Fibroblast of mammary gland (primary cell): ENCODE measurements around the gene TP63.

Source experiments
- DNase-seq: peaks from one replicate; pipeline ENCODE4 v3.0.0-alpha.2; 2010; ENCODE audit warnings: low read depth
- H3K4me3 ChIP-seq: 2 replicates; pipeline ENCODE4 v1.5.1; 2011; ENCODE audit warnings: low read depth, mild to moderate bottlenecking, low read length, moderate library complexity; ENCODE audit not compliant: control insufficient read depth
- TF ChIP-seq, protein P1 (sequence below): conservative IDR thresholded peaks from 2 replicates; pipeline ENCODE4 v1.5.1; 2011; ENCODE audit warnings: low read depth, low read length, inconsistent platforms; ENCODE audit not compliant: control insufficient read depth, insufficient read depth

Gene TP63

DNA sequence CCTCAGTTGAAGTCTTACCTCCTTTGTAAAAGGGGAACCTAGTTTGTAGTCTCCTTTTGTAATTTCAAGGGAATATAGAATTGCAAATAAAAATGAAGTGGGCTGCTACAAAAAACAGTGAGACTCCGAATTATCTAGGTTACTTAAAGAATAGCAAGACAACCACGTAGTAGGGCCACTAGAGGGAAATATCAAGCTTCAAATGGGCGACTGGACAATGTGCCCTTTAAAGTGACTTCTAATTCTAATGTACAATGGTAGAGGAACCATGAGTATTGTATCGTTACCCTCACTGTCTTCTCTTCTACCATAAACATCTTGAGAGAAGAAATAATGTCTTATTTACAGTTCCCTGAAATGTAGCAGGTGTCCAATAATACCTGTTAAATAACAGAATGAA, 56.3 kb downstream of the TP63 start:
- TF ChIP-seq, protein P1, sequence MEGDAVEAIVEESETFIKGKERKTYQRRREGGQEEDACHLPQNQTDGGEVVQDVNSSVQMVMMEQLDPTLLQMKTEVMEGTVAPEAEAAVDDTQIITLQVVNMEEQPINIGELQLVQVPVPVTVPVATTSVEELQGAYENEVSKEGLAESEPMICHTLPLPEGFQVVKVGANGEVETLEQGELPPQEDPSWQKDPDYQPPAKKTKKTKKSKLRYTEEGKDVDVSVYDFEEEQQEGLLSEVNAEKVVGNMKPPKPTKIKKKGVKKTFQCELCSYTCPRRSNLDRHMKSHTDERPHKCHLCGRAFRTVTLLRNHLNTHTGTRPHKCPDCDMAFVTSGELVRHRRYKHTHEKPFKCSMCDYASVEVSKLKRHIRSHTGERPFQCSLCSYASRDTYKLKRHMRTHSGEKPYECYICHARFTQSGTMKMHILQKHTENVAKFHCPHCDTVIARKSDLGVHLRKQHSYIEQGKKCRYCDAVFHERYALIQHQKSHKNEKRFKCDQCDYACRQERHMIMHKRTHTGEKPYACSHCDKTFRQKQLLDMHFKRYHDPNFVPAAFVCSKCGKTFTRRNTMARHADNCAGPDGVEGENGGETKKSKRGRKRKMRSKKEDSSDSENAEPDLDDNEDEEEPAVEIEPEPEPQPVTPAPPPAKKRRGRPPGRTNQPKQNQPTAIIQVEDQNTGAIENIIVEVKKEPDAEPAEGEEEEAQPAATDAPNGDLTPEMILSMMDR, result no peak
- no peak for DNase-seq
- H3K4me3 ChIP-seq, result no peak overlapping the region

DNA sequence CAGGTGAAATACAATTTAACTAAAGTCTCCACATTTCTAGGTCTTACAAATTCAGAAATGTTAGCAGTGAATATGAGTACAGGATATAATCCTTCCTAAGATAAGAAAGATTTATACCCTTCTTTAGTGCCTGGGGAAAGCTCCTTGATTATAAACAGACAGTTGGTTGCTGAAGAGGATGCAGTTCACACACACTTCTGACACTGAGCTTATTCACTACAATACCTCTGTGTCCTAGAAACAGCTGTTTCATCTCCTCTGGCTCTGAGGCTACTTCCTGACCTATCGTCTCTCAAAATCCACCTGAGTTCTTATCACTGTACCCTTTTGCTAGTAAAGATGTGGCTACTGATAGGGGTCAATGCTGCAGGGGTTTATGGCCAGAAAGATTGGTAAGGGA, 57.1 kb downstream of the TP63 start:
- TF ChIP-seq, protein P1, result no peak
- no peak for DNase-seq

DNA sequence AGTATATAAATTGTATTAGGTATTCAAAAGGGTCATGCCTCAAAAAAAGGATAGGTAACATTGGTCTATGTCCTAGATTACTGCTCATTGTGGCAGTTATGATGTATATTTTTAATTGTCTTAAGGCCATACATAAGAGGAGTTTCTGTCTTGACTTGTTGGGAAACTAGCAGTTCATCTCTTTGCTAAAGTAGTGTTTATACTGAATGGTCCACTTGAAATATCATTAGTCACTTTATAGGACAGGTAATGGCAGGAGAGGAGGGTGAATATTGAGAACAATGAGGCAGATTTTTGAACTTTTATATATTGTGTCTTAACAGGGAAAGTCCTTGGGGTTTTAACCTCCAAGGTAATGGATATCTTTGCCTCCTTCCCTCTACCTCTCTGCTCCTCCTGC, 58.4 kb downstream of the TP63 start:
- no peak overlapping the region for H3K4me3 ChIP-seq
- TF ChIP-seq, protein P1, result no peak
- DNase-seq, result no peak

More for the DNA sequence above, 57.1 kb downstream of the TP63 start:
- no peak overlapping the region for H3K4me3 ChIP-seq

DNA sequence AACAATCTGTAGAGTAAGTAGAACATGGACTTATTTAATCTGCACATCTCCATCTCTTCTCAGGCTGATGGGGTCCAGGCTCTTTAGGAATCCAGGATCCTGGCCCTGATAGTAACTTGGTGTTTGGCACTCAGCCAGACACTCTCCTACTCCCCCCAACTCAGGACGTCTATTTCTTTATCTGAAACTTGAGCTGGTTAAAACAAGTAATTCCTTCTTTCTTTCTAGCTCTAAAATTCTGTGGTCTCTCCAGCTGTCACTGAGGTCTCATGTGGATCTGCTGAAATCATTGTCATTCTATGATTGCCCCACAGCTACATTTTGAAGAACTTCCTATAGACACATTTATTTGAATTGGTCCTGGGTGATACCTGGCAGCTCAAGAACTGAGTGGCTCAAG, 59.0 kb downstream of the TP63 start:
- DNase-seq, result no peak
- H3K4me3 ChIP-seq, result no peak overlapping the region
- TF ChIP-seq, protein P1, result no peak

DNA sequence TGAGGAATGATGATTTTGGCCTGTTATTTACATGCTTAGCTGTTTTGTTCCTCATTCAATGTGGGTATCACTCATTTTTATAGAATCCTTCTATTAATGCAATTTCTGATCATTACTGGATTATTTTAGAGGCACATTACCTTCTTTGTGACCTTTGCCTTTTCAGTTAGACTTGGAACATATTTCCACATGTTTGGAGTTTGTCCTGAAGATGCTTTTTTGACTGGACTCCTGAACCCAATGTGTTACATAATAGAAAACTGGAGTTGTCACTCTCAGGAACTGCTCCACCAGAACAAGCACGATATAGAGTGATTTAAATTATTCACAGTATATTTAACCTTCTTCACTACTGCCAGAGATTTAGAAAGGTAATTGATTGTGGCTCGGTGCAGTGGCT, 59.5 kb downstream of the TP63 start:
- H3K4me3 ChIP-seq, result no peak overlapping the region
- no peak for DNase-seq
- TF ChIP-seq, protein P1, result no peak

DNA sequence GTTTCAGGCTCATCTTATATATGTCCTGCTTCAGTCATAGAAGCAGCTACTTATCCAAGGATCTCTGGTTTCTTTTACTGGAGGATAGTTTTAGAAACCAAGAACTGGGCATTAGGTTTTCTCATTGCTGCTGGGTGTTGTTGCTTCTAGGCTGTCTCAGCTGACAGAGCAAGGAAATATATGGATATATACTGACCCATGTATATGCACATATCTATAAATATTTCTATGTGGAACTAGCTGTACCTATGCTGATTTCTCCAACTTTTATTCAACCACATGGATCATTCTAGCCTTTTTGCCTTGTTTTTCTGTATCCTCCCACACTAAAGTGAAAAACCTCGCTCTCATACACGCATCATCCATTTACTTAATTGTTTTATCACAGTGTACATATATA, 64.2 kb downstream of the TP63 start:
- no peak for DNase-seq
- TF ChIP-seq, protein P1, result no peak
- H3K4me3 ChIP-seq, result no peak overlapping the region

DNA sequence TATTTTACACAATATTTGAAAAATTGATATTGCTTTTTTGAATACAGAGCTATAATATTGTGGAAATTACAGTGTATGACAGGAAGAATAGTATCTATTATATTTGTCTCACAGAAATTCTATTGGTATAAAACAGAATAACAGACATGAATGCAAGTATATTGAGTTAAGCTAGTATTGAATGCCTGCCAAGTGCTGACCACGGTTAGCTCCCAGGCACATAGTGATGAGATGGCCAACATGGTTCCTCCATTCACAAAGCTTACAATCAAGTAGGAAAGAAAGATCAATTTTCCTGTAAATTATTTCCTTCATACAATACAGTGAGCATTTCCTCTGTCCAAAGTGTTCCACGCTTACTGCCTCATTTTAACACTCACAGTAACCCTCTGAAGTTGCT, 67.6 kb downstream of the TP63 start:
- no peak overlapping the region for H3K4me3 ChIP-seq
- no peak for DNase-seq
- TF ChIP-seq, protein P1, result no peak
